ENCODE measurements around the gene BTNL9. TPM values are rescaled to one million over a fixed set of nuclear protein-coding genes. Genes with fewer than 3 reads are reported as not detected.
A peak's percentile ranks its signal among the peaks of the same experiment; 100 is the strongest.

The BTNL9 gene
- total and polyA plus RNA-seq, 2 of the 13 experiments (the other 11 are each of a cell fraction or from before 2014, with no cell fraction given) = 0.13 TPM; not detected in 1

DNA sequence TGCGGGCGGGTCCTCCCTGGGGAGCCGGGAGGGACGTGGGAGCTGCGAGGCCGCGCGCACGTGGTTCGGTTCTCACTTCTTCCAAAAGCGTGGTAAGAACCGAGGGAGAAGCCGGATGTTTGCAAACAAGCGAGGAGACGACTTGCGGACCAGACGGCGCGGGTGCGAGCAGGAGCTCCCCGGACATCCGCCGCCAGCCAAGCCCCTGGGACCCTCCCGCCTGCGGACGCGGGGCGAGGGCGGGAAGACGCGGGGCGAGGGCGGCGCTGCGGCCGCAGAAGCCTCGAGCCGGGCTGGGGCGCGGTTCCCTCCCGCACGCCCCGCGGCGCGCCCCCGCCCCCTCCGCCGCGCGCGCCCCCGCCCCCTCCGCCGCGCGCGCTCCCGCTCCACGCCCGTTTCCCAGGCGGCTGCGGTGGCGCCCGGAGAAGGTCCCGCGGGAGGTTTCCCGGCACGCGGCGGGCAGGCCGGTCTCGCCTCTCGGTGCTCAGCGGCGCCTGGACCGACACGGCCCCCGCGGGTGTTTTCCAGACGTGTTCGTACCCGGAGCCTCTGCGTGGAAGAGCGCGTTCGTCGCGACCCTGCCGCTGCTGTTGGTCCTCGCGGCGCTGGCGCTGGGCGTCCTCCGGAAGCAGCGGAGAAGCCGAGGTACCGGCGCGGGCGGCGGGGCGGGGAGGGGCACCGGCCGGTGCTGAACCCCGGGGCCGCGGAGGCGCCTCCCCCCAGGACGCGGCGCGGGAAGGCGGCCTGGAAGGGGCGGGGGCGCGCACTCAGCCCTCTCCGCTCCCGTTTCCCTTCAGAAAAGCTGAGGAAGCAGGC is 12.8 kb downstream of the BTNL9 start:
- no peaks in the 10 kb centered on the region for H3K79me2 ChIP-seq (ENCODE audit: insufficient read depth, low read length)
- CTCF ChIA-PET (ENCODE audit: low intra/inter-chr PET ratio, low total read pairs) = no interaction called here
- DNase-seq (ENCODE audit: low spot score) = no peak
- no peak for TF ChIP-seq POLR2G (IDR thresholded peaks at IDR 0.05; ENCODE audit: low read depth, low read length)
- no peak for TF ChIP-seq TFDP1 (CRISPR knock-in tag; IDR thresholded peaks at IDR 0.05; ENCODE audit: borderline replicate concordance)
- TF ChIP-seq ZNF713 (CRISPR knock-in tag; IDR thresholded peaks at IDR 0.05) = no peak
- TF ChIP-seq ZNF7 (CRISPR knock-in tag; IDR thresholded peaks at IDR 0.05) = no peak
- no peak for TF ChIP-seq SRY (CRISPR knock-in tag; IDR thresholded peaks at IDR 0.05)
- TF ChIP-seq MTF2 (CRISPR knock-in tag; IDR thresholded peaks at IDR 0.05; ENCODE audit: borderline replicate concordance) = peak; percentile 10; the same call in 1 of the 2 replicates
- no peak for TF ChIP-seq ZNF776 (CRISPR knock-in tag; IDR thresholded peaks at IDR 0.05)
- no peak for TF ChIP-seq PPARG (CRISPR knock-in tag; conservative IDR thresholded peaks at IDR 0.05)
- peak; percentile 44; the same call in 1 of the 2 replicates for TF ChIP-seq ZNF777 (CRISPR knock-in tag; IDR thresholded peaks at IDR 0.05)
- TF ChIP-seq, protein P1, sequence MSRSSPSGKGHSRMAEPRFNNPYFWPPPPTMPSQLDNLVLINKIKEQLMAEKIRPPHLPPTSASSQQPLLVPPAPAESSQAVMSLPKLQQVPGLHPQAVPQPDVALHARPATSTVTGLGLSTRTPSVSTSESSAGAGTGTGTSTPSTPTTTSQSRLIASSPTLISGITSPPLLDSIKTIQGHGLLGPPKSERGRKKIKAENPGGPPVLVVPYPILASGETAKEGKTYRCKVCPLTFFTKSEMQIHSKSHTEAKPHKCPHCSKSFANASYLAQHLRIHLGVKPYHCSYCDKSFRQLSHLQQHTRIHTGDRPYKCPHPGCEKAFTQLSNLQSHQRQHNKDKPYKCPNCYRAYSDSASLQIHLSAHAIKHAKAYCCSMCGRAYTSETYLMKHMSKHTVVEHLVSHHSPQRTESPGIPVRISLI (CRISPR knock-in tag; IDR thresholded peaks at IDR 0.05; ENCODE audit: borderline replicate concordance) = no peak
- no peak for TF ChIP-seq ZNF816 (CRISPR knock-in tag; IDR thresholded peaks at IDR 0.05; ENCODE audit: borderline replicate concordance)
- TF ChIP-seq HMG20A (CRISPR knock-in tag; IDR thresholded peaks at IDR 0.05; ENCODE audit: borderline replicate concordance) = no peak
- no peak for TF ChIP-seq MIXL1 (CRISPR knock-in tag; IDR thresholded peaks at IDR 0.05)
- no peak for TF ChIP-seq TBX2 (CRISPR knock-in tag; IDR thresholded peaks at IDR 0.05; ENCODE audit: borderline replicate concordance)
- no peak for TF ChIP-seq SP5 (CRISPR knock-in tag; IDR thresholded peaks at IDR 0.05; ENCODE audit: borderline replicate concordance, low read depth)
- TF ChIP-seq EEA1 (CRISPR knock-in tag; IDR thresholded peaks at IDR 0.05; ENCODE audit: borderline replicate concordance) = no peak
- no peak for TF ChIP-seq REL (CRISPR knock-in tag; conservative IDR thresholded peaks at IDR 0.05)
- 0 out of 2 replicates have a peak, but pooled peaks have one; percentile 5 for TF ChIP-seq ZNF768 (CRISPR knock-in tag; IDR thresholded peaks at IDR 0.05)
- TF ChIP-seq ZNF546 (CRISPR knock-in tag; conservative IDR thresholded peaks at IDR 0.05) = no peak
- TF ChIP-seq IRF2 (CRISPR knock-in tag; IDR thresholded peaks at IDR 0.05) = no peak
- TF ChIP-seq MBNL3 (CRISPR knock-in tag; conservative IDR thresholded peaks at IDR 0.05) = no peak
- TF ChIP-seq, protein P2, sequence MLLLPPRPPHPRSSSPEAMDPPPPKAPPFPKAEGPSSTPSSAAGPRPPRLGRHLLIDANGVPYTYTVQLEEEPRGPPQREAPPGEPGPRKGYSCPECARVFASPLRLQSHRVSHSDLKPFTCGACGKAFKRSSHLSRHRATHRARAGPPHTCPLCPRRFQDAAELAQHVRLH (CRISPR knock-in tag; IDR thresholded peaks at IDR 0.05; ENCODE audit: borderline replicate concordance, low read depth) = no peak
- no peak for TF ChIP-seq MAZ (IDR thresholded peaks at IDR 0.05; ENCODE audit: borderline replicate concordance, low read depth, low read length)
- TF ChIP-seq MAZ (CRISPR knock-in tag; IDR thresholded peaks at IDR 0.05; ENCODE audit: low read depth) = 0 out of 2 replicates have a peak, but pooled peaks have one; percentile 25
- no peak for TF ChIP-seq SIX4 (CRISPR knock-in tag; IDR thresholded peaks at IDR 0.05)

More for the DNA sequence above, 12.8 kb downstream of the BTNL9 start:
- H3K36me3 ChIP-seq (replicated peaks in 1 of 2; ENCODE audit: control insufficient read depth in 1 of 2, insufficient read depth in 2 of 2, low read length in 2 of 2) = no peaks in the 10 kb centered on the region
- H3K27ac ChIP-seq (ENCODE audit: extremely low read length, insufficient read depth, low read length) = no peak overlapping the region
- in situ Hi-C loops (cut with HindIII; ENCODE audit: extremely low pct_ligation_motif_present, low pct_unique_long_range_greater_than_20kb) (no loop called here), intact Hi-C loops (cut with micrococcal nuclease; ENCODE audit: unreplicated experiment) (no loop called here)
- H3K9ac ChIP-seq (ENCODE audit: insufficient read depth, low read depth, low read length) = no peak overlapping the region
- no peak overlapping the region for H2AFZ ChIP-seq (ENCODE audit: low read length)
- peaks cover 10 to 73% of the 10 kb centered on the region in 2 experiments for H3K27me3 ChIP-seq (ENCODE audit: control insufficient read depth in 1 of 2, insufficient read depth in 2 of 2, low read length in 2 of 2)
- ATAC-seq = no peak
- peak overlapping the region; percentile 34 to 57 (median 49); a peak in 4 of 6 replicates for H3K4me3 ChIP-seq (replicated peaks in 1 of 3; ENCODE audit: insufficient read depth in 1 of 3, low read depth in 2 of 3, low read length in 3 of 3)
- no TSS peak for BruUV-seq (replicated peaks)
- peak overlapping the region; percentile 68 for H3K4me2 ChIP-seq (ENCODE audit: low read depth, low read length)
- H4K20me1 ChIP-seq (ENCODE audit: insufficient read depth, low read length) = no peaks in the 10 kb centered on the region
- H3K9me3 ChIP-seq (ENCODE audit: low read length) = no peaks in the 10 kb centered on the region
- WGBS (ENCODE audit: low lambda C conversion rate) = 34% methylated on average over 10 of the region's 120 CpGs
- no peaks in the 10 kb centered on the region for H3K4me1 ChIP-seq (ENCODE audit: insufficient read depth, low read length)
- no peak for FAIRE-seq
- POLR2A ChIA-PET = no interaction called here
